ENCODE measurements around the gene VAPA.
"Not testable (repeated sequence)": the region's sequence is repeated elsewhere in the genome, so short reads cannot be mapped to it uniquely, and the experiment has no call there.

The VAPA gene

GRCh38 chr18:9886005-9886348 is 27.8 kb upstream of the VAPA start:
- no peak for DNase-seq (ENCODE audit: low read depth)

- no peak for DNase-seq (ENCODE audit: low read depth)
Observed at GRCh38 chr18:9887992-9888391, 25.8 kb upstream of the VAPA start.

- DNase-seq (ENCODE audit: low read depth) = no peak
Observed at GRCh38 chr18:9890196-9890595, 23.6 kb upstream of the VAPA start.

GRCh38 chr18:9890957-9891356 is 22.9 kb upstream of the VAPA start:
- no peak for DNase-seq (ENCODE audit: low read depth)

- not testable (repeated sequence) for DNase-seq (ENCODE audit: low read depth)
Observed at GRCh38 chr18:9891515-9891914, 22.3 kb upstream of the VAPA start.

GRCh38 chr18:9894454-9895068 is 19.3 kb upstream of the VAPA start:
- no peak for DNase-seq (ENCODE audit: low read depth)

GRCh38 chr18:9897129-9897528 is 16.7 kb upstream of the VAPA start:
- no peak for DNase-seq (ENCODE audit: low read depth)

GRCh38 chr18:9897787-9898291 is 16.0 kb upstream of the VAPA start:
- DNase-seq (ENCODE audit: low read depth) = not testable (repeated sequence)

GRCh38 chr18:9898792-9899549 is 14.8 kb upstream of the VAPA start:
- no peak for DNase-seq (ENCODE audit: low read depth)

- DNase-seq (ENCODE audit: low read depth) = not testable (repeated sequence)
Observed at GRCh38 chr18:9899550-9899930, 14.3 kb upstream of the VAPA start.

- DNase-seq (ENCODE audit: low read depth) = no peak
Observed at GRCh38 chr18:9900699-9901098, 13.1 kb upstream of the VAPA start.

- no peak for DNase-seq (ENCODE audit: low read depth)
Observed at GRCh38 chr18:9901377-9901776, 12.4 kb upstream of the VAPA start.

- not testable (repeated sequence) for DNase-seq (ENCODE audit: low read depth)
Observed at GRCh38 chr18:9902264-9902663, 11.6 kb upstream of the VAPA start.

- DNase-seq (ENCODE audit: low read depth) = no peak
Observed at GRCh38 chr18:9902832-9903231, 11.0 kb upstream of the VAPA start.

GRCh38 chr18:9905401-9905922 is 8.4 kb upstream of the VAPA start:
- no peak for DNase-seq (ENCODE audit: low read depth)

GRCh38 chr18:9906481-9906880 is 7.3 kb upstream of the VAPA start:
- no peak for DNase-seq (ENCODE audit: low read depth)

- no peak for DNase-seq (ENCODE audit: low read depth)
Observed at GRCh38 chr18:9907867-9908266, 5.9 kb upstream of the VAPA start.

- no peak for DNase-seq (ENCODE audit: low read depth)
Observed at GRCh38 chr18:9910071-9910470, 3.7 kb upstream of the VAPA start.

GRCh38 chr18:9910661-9911060 is 3.2 kb upstream of the VAPA start:
- no peak for DNase-seq (ENCODE audit: low read depth)

GRCh38 chr18:9911226-9911625 is 2.6 kb upstream of the VAPA start:
- DNase-seq (ENCODE audit: low read depth) = no peak

GRCh38 chr18:9912285-9912684 is 1.5 kb upstream of the VAPA start:
- DNase-seq (ENCODE audit: low read depth) = not testable (repeated sequence)

- DNase-seq (ENCODE audit: low read depth) = no peak
Observed at GRCh38 chr18:9913151-9913525, 678 bp upstream of the VAPA start.

- no peak for DNase-seq (ENCODE audit: low read depth)
Observed at GRCh38 chr18:9914334-9914583, 443 bp downstream of the VAPA start.

Data from non-pigmented ciliary epithelial cell (primary cell).